Fibroblast of mammary gland (primary cell): ENCODE data around the gene C10orf67.

ENCODE experiments used
- DNase-seq: peaks from one replicate; pipeline ENCODE4 v3.0.0-alpha.2; 2010; ENCODE audit warnings: low read depth
- H3K4me3 ChIP-seq: 2 replicates; pipeline ENCODE4 v1.5.1; 2011; ENCODE audit warnings: low read depth, mild to moderate bottlenecking, low read length, moderate library complexity; ENCODE audit not compliant: control insufficient read depth
- TF ChIP-seq, protein P1 (sequence below): conservative IDR thresholded peaks from 2 replicates; pipeline ENCODE4 v1.5.1; 2011; ENCODE audit warnings: low read depth, low read length, inconsistent platforms; ENCODE audit not compliant: control insufficient read depth, insufficient read depth

The C10orf67 gene

GRCh38 chr10:23381298-23382040 is 36.9 kb upstream of the C10orf67 start:
- TF ChIP-seq, protein P1, sequence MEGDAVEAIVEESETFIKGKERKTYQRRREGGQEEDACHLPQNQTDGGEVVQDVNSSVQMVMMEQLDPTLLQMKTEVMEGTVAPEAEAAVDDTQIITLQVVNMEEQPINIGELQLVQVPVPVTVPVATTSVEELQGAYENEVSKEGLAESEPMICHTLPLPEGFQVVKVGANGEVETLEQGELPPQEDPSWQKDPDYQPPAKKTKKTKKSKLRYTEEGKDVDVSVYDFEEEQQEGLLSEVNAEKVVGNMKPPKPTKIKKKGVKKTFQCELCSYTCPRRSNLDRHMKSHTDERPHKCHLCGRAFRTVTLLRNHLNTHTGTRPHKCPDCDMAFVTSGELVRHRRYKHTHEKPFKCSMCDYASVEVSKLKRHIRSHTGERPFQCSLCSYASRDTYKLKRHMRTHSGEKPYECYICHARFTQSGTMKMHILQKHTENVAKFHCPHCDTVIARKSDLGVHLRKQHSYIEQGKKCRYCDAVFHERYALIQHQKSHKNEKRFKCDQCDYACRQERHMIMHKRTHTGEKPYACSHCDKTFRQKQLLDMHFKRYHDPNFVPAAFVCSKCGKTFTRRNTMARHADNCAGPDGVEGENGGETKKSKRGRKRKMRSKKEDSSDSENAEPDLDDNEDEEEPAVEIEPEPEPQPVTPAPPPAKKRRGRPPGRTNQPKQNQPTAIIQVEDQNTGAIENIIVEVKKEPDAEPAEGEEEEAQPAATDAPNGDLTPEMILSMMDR = no peak
- no peak for DNase-seq
- no peak overlapping the region for H3K4me3 ChIP-seq

DNA sequence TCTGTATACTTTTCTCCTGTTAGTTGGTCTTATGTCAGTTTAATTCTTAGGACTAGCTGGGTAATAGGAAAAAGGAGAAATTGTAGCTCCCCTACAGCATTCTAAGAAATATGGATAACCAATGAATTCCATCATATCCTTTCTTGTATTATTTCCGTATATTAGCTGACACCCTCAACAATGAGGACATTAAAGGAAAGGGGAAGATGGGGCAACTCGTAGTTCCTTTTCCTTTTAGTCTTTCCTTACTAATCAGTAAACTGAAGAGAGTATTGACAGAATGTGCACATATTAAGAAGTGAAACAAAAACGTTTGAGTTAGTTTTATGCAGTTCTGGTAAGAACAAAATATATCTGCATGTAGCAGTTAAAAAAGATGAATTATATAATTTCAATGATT is 35.1 kb upstream of the C10orf67 start:
- no peak for DNase-seq
- H3K4me3 ChIP-seq = no peak overlapping the region
- TF ChIP-seq, protein P1 = no peak

DNA sequence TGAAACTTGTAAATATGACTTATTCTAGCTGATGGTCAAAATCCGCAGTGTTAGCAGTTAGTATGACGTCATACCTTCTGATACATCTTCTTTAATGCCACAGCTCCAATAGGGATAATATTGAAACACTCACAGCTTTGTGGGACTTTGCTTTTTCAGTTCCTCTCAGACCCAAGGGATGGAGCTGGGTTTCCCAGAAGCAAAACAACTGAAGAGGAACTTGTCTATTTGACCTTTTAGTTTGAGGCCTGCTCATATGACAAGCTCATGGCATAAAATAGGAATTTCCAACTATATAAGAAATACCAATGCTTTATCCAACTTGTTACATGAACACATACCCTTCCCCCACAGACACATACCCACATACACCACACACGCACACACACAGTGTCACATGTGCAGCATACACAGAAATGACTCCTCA is 31.6 kb upstream of the C10orf67 start:
- TF ChIP-seq, protein P1 = no peak
- H3K4me3 ChIP-seq = no peak overlapping the region
- no peak for DNase-seq

DNA sequence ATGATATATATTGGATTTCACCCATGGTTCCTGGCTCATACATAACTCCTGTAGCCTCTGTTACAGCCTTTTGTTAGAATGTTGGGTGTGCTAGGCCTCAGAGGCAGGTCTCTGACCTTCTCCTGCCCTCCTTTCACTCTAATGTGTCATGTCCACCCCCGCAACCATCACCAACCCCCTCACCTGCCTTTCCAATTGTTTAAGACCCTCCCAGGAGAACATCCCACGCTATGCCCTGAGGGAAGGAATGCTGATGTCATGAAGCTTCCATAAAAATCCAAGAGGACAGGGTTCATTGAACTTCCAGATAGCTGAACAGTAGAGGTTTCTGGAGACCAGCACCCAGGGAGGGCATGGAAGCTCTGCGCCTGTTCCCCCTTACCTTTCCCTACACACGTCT is 30.8 kb upstream of the C10orf67 start:
- H3K4me3 ChIP-seq = no peak overlapping the region
- DNase-seq = no peak
- TF ChIP-seq, protein P1 = no peak

GRCh38 chr10:23373156-23373555 is 28.6 kb upstream of the C10orf67 start:
- TF ChIP-seq, protein P1 = no peak
- DNase-seq = no peak
- H3K4me3 ChIP-seq = no peak overlapping the region

- H3K4me3 ChIP-seq = no peak overlapping the region
- TF ChIP-seq, protein P1 = no peak
- no peak for DNase-seq
These were observed 26.5 kb upstream of the C10orf67 start for GRCh38 chr10:23371073-23371472.
